Measurements from ENCODE around the gene ZDHHC16. TPM values are rescaled to one million over a fixed set of nuclear protein-coding genes. Genes with fewer than 3 reads are reported as not detected.

The ZDHHC16 gene
- total and polyA plus RNA-seq, 5 experiments from 2014 or later, result 20.0 to 31.4 (median 28.1) TPM

DNA sequence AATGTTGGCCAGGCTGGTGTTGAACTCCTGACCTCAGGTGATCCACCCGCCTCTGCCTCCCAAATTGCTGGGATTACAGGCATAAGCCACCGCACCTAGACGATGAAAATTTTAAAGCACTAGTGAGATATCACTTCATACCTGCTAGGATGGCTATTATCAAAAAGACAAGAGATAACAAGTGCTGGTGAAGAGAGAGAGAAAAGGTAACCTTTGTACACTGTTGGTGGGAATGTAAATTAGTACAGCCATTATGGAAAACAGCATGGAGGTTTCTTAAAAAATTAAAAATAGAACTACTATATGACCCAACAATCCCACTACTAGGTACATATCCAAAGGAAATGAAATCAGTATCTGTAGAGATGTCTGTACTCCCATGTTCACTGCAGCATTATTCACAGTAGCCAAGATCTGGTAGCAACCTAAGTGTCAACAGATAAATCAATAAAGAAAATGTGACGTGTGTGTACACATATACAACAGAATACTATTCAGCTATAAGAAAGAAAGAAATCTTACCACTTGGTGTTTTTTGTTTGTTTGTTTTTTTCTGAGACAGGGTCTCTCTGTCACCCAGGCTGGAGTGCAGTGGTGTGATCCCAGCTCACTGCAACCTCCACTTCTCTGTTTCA, 39.8 kb downstream of the ZDHHC16 start:
- Mint-ChIP-seq H3K36me3 (peaks cover 0 to 56% (median 2%) of the 10 kb centered on the region in 3 donors), H3K27ac (peak overlapping the region in 2 of 10 donors; percentile 49 to 76), H3K4me3 (no peak overlapping the region), H3K4me1 (peaks cover 14 to 37% (median 30%) of the 10 kb centered on the region in 4 donors), H3K9me3 (no peaks in the 10 kb centered on the region), H3K27me3 (no peaks in the 10 kb centered on the region)
- no peak for DNase-seq
- no peak for ATAC-seq
- POLR2A ChIA-PET, result no interaction called here

DNA sequence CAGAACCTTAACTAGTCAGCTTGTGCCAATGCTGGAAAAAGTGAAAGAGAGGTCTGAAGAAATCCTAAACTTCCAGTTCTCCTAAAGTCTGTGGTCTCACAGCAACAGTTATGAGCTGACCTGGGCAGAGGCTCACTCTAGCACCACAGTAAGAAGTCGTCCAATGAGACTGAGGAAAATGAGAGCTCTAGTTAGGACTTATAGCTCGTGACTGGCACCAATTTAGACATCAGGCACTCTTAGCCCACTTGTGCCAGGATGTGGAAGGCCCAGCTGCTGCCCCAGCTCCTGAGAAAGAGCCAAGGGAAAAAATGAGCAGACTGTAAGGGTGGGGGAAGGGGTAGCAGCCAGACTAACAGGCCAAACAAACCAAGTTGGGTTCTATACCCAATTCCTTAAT, 44.6 kb downstream of the ZDHHC16 start:
- Mint-ChIP-seq H3K36me3 (peaks cover 0 to 31% (median 0%) of the 10 kb centered on the region in 3 donors), H3K9me3 (no peaks in the 10 kb centered on the region), H3K4me3 (peak overlapping the region in 1 of 10 donors; percentile 33), H3K27ac (peak overlapping the region in 1 of 10 donors; percentile 8), H3K4me1 (peaks cover 22 to 67% (median 52%) of the 10 kb centered on the region in 4 donors), H3K27me3 (no peaks in the 10 kb centered on the region)
- DNase-seq (no peak), ATAC-seq (no peak)
- POLR2A ChIA-PET, result no interaction called here

DNA sequence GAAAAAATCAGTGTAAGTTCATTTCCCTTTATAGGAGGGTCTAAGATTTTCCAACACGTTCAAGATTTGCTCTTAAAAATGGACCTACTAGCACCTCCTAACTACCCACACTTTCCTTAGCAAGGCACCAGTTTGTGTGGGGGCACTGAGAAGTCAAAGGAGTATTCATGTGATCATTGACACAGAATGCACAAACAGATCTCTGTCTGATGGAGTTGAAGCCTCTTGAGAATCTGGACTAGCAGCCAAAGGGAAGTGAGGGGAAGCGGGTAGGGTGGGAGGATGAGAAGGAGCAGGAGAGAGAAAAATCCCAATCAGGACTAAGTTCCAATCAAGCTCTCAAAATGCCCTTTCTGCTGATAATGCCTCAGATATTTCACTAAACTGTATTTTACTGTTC, 48.2 kb downstream of the ZDHHC16 start:
- H3K4me3 Mint-ChIP-seq, result peak overlapping the region in 3 of 10 donors; percentile 5 to 60 (median 52)
- peaks cover 28 to 71% (median 64%) of the 10 kb centered on the region in 4 donors for H3K4me1 Mint-ChIP-seq
- DNase-seq (no peak), ATAC-seq (no peak)
- POLR2A ChIA-PET, result no interaction called here
- no peaks in the 10 kb centered on the region for H3K27me3 Mint-ChIP-seq
- H3K27ac Mint-ChIP-seq, result peak overlapping the region in 8 of 10 donors; percentile 25 to 93 (median 88)
- H3K9me3 Mint-ChIP-seq, result no peaks in the 10 kb centered on the region
- H3K36me3 Mint-ChIP-seq, result peaks cover 0 to 19% (median 0%) of the 10 kb centered on the region in 3 donors

DNA sequence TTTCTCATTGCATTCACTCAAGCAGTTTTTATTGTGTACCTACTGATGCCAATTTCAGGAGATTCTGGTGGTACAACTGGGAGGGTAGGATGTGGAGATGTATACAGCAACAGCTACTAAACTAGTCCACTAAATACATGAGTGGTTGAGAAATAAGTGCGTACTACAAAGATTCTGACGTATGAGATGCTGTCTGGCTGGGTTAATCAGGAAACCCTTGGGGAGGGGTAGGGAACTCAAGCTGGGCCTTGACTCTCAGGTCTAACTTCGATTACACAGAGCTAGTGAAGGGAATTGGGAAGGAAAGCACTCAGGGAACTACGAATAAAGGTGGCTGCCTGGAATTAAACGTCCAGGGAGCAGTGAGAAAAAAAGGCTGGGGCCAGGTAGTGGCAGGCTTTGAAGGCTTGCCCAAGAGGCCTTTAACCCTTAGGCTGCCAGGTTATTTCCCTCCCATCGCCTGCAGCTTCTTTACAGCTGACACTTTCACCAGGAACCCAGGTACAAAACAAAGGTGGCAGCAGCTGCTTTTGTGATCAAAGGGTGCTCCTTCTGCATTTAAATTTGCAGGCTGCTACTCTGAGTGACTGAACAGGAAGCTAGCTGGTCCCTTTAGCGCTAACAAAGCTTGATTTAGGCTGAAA, 49.0 kb downstream of the ZDHHC16 start:
- peaks cover 27 to 65% (median 58%) of the 10 kb centered on the region in 4 donors for H3K4me1 Mint-ChIP-seq
- H3K27me3 Mint-ChIP-seq, result peaks cover 0 to 5% (median 0%) of the 10 kb centered on the region in 5 donors
- peaks cover 0 to 18% (median 0%) of the 10 kb centered on the region in 3 donors for H3K36me3 Mint-ChIP-seq
- H3K9me3 Mint-ChIP-seq, result no peaks in the 10 kb centered on the region
- H3K4me3 Mint-ChIP-seq, result peak overlapping the region; percentile 22 to 83 (median 58)
- H3K27ac Mint-ChIP-seq, result peak overlapping the region; percentile 66 to 95 (median 90)
- POLR2A ChIA-PET, result no interaction called here
- DNase-seq, result peak in 7 of 10 donors; percentile 13 to 56 (median 27)
- peak in 1 of 2 donors; percentile 12 for ATAC-seq

DNA sequence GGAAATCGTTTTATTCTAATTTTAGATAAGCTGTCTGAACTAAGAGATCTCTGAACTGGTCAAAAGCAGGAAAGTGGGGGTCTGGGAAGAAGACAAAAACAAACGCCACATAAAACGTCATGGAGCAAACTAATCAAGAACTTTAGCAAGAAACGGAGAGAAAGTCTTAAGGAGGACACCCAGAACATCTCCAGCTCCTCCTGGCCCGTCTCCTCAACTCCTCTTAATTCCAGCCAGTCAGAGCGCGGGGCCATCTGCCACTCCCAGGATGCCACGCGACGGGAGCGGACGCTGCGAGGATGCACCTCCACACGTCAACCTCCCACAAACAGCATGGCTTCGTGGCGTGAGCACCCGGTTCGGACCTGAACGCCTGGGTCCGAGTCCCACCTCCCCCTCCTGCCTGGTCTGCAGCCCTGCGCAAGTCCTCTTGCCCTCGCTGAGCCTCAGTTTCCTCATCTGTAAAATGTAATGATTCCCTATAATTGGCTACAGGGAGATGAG, 51.6 kb downstream of the ZDHHC16 start:
- peaks cover 0 to 12% (median 0%) of the 10 kb centered on the region in 3 donors for H3K36me3 Mint-ChIP-seq
- peak in 1 of 2 donors; percentile 8 for ATAC-seq
- peaks cover 6 to 24% (median 14%) of the 10 kb centered on the region in 5 donors for H3K27me3 Mint-ChIP-seq
- POLR2A ChIA-PET, result interaction anchor here (1.6 to 1.7 kb wide), 2 partner anchors 14 to 38 kb away, joined by 3 read pairs; no protein-coding TSS in a partner anchor
- H3K9me3 Mint-ChIP-seq, result no peaks in the 10 kb centered on the region
- H3K27ac Mint-ChIP-seq, result peak overlapping the region; percentile 93 to 99 (median 97)
- peak overlapping the region; percentile 95 to 99 (median 98) for H3K4me3 Mint-ChIP-seq
- DNase-seq, result peak; percentile 20 to 76 (median 52)
- peaks cover 26 to 58% (median 50%) of the 10 kb centered on the region in 4 donors for H3K4me1 Mint-ChIP-seq

DNA sequence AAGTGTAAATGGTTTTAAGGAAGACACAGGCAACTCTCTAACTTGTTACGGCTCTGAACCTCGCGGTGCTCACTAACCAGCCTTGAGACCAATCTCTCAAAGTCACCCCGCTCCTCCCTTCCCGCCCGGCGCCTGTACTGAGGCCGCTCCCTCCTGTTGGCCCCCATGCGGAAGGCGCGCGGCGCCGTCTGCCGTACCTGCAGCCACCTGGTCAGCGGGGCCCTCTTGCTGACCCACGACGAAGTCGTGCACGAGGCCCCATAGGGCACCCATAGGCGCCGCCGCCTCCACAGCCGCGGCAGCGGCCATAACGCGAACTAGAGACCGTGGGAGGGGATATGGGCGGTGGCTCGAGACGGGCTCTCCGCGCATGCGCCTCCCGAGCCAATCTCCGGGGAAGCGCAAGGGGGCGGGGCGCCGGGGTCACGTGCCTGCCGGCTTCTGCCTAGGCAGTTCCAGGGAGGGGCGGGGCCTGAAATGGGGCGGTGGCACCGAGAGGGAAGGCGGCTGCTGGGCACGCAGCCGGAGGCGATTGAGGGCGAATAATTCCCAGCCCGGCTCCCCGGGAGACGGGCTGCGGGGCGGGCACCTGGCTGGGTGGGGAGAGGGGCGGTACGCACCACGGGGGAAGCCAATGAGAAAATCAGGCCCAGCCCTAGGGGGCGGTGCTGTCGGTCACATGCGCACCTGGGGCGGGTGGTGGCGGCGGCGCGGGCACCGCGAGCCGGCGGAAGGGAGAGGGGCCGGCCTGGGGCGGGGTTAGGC, 52.3 kb downstream of the ZDHHC16 start, which contains the start of gene MMS19:
MMS19 (minus strand) TSS at position 347 of the 765 bp plus-strand sequence; CDS start at position 309, 38 bp downstream.
- H3K9me3 Mint-ChIP-seq, result no peaks in the 10 kb centered on the region
- peaks cover 26 to 56% (median 48%) of the 10 kb centered on the region in 4 donors for H3K4me1 Mint-ChIP-seq
- peak; percentile 97 to 100 (median 99) for DNase-seq
- peaks cover 0 to 11% (median 0%) of the 10 kb centered on the region in 3 donors for H3K36me3 Mint-ChIP-seq
- ATAC-seq, result peak; percentile 85
- H3K27ac Mint-ChIP-seq, result peak within 1 kb of the TSS; percentile 93 to 99 (median 97)
- POLR2A ChIA-PET, result interaction anchor here (1.1 to 1.6 kb wide), 4 partner anchors 39 to 189 kb away, joined by 3 to 7 read pairs (median 4); partner anchors contain the start of genes AVPI1 and FRAT1
- peak within 1 kb of the TSS; percentile 95 to 99 (median 98) for H3K4me3 Mint-ChIP-seq
- H3K27me3 Mint-ChIP-seq, result peaks cover 6 to 25% (median 14%) of the 10 kb centered on the region in 5 donors

DNA sequence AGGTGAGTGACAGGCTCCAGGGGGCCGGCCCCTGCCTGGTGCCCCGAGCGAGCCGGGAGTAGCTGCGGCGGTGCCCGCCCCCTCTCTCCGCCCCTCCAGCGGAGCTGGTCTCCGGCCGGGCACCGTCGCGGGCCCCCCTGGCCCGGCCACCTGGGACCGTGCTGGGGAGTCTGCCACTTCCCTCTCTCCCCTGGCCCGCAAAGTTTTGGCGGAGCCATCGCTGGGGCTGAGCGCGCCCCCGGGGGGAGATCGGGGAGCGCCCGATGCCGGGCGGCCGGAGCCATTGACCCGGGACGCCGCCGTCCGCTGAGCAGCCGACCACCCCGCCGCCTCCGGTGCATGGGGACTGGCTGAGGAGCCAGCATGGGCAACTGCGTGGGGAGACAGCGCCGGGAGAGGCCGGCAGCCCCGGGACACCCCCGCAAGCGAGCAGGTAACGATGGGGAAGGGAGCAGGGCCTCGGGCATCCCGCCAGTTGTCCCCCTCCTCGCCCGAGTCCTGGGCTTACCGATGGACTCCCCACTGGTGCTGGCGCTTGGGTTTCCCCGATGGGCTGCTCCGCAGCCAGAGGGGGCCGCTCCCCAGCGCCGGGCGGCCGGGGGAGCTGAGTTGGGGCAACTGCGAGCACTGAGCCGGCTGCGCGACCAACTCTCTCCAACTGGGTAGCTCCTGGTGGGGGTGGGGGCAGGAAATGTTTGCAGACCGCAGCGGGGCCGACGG, 53.0 kb downstream of the ZDHHC16 start, which contains the start of gene UBTD1:
UBTD1 (plus strand) TSS at position 84 of the 720 bp plus-strand sequence; CDS start at position 364, 280 bp downstream.
- POLR2A ChIA-PET, result interaction anchor here (0.5 to 1.6 kb wide), 7 partner anchors 10 to 188 kb away, joined by 3 to 7 read pairs (median 4); partner anchors contain the start of genes AVPI1 and FRAT1
- peak within 1 kb of the TSS; percentile 93 to 99 (median 97) for H3K27ac Mint-ChIP-seq
- DNase-seq, result peak in 7 of 10 donors; percentile 4 to 48 (median 29)
- peak in 1 of 2 donors; percentile 9 for ATAC-seq
- no peaks in the 10 kb centered on the region for H3K9me3 Mint-ChIP-seq
- peaks cover 0 to 3% (median 0%) of the 10 kb centered on the region in 3 donors for H3K36me3 Mint-ChIP-seq
- H3K4me1 Mint-ChIP-seq, result peaks cover 26 to 51% (median 45%) of the 10 kb centered on the region in 4 donors
- H3K27me3 Mint-ChIP-seq, result peaks cover 6 to 25% (median 14%) of the 10 kb centered on the region in 5 donors
- H3K4me3 Mint-ChIP-seq, result peak within 1 kb of the TSS; percentile 95 to 99 (median 98)

DNA sequence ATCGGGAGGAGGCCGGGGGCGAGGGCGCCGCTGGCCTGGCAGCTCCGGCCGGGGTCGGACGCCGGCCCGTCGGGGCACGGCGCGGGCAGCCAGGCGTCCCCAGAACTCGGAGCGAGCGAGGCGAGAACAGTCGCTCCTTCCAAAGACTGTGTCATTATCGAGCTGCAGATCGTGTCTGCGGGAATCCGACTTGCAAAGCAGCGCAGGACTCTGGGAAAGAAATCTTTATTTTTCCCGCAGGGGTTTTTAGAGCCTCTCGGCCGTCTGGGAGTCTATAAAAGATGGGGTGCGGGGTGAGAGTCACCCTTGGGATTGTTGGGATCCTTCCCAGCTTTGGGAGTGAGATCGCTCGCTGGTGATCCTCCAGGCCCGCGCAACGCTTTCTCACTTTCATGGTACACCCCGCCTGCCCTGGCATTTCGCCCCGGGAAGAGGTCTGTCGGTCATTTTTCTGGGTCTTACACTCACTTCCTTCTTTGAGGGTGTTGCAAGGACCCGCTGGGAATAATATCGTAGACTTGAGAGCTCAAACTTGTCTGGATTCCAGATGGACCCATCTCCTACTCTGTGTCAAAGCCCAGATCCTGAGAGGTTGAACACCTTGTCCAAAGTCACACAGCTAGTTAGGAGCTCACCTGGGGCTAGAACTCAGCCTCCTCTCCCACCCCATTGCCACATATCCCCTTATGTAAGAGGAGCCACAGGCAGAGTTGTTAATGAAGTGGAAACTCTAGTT, 53.8 kb downstream of the ZDHHC16 start:
- ATAC-seq, result no peak
- POLR2A ChIA-PET, result interaction anchor here (0.5 to 1.4 kb wide), 6 partner anchors 10 to 187 kb away, joined by 3 to 7 read pairs (median 4); partner anchors contain the start of genes AVPI1 and FRAT1
- peak in 2 of 10 donors; percentile 13 to 21 for DNase-seq
- Mint-ChIP-seq H3K27me3 (peaks cover 6 to 25% (median 14%) of the 10 kb centered on the region in 5 donors), H3K4me3 (peak overlapping the region; percentile 55 to 99 (median 75)), H3K36me3 (peaks cover 0 to under 1% (median 0%) of the 10 kb centered on the region in 3 donors), H3K4me1 (peaks cover 22 to 44% (median 37%) of the 10 kb centered on the region in 4 donors), H3K9me3 (no peaks in the 10 kb centered on the region), H3K27ac (peak overlapping the region in 3 of 10 donors; percentile 9 to 67 (median 25))

DNA sequence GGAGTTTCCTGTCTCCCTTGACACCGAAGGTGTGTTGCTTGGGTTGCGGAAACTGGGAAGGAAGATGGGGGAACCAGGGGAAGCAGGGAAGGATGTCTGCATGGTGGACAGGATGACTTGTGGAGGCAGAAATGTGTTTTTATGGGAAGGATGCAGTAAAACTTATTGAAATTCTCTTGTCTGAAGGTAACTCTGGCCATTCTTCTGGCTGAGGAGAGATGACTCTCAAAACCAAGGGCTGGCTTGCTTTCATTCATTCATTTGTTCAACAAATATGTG, 54.3 kb downstream of the ZDHHC16 start:
- Mint-ChIP-seq H3K4me3 (peak overlapping the region in 9 of 10 donors; percentile 51 to 99 (median 76)), H3K4me1 (peaks cover 17 to 39% (median 32%) of the 10 kb centered on the region in 4 donors), H3K27ac (peak overlapping the region in 2 of 10 donors; percentile 28 to 38), H3K27me3 (peaks cover 6 to 25% (median 14%) of the 10 kb centered on the region in 5 donors), H3K36me3 (no peaks in the 10 kb centered on the region), H3K9me3 (no peaks in the 10 kb centered on the region)
- POLR2A ChIA-PET, result no interaction called here
- no peak for ATAC-seq
- no peak for DNase-seq

DNA sequence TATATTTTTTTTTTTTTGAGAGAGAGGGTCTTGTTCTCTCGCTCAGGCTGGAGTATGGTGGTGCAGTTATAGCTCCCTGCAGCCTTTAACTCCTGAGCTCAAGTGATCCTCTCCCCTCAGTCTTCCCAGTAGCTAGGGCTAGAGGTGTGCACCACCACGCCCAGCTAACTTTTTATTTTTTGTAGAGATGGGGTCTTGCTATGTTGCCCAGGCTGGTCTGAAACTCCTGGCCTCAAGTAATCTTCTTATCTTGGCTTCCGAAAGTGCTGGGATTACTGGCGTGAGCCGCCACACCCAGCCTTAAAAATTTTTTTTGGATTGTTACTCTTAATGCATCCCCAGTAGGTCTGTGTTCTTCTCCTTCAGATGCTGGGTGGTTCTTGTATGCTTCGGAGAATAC, 56.9 kb downstream of the ZDHHC16 start:
- Mint-ChIP-seq H3K27me3 (peaks cover 6 to 29% (median 14%) of the 10 kb centered on the region in 5 donors), H3K4me3 (no peak overlapping the region), H3K4me1 (peaks cover 6 to 14% (median 8%) of the 10 kb centered on the region in 4 donors), H3K9me3 (no peaks in the 10 kb centered on the region), H3K27ac (no peak overlapping the region), H3K36me3 (no peaks in the 10 kb centered on the region)
- POLR2A ChIA-PET, result no interaction called here
- DNase-seq, result no peak
- no peak for ATAC-seq

DNA sequence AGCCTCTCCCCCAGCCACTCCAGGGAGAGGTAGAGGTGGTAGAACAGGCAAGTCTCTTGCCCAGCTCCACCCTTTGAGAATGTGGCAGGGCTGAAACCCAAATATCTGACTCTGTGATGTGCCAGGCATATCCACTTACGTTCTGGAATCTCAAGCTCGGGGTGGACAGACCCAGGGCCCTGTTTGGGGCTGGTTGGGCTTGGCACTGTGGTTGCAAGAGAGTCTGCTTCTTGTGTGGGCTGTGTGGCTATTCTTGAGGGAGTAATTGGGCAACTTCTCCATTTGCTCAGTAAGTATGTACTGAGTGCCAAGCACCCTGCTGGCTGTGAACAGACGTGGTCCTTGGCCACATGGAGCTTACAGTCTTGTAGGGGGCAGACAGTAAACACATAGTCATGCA, 57.4 kb downstream of the ZDHHC16 start:
- no peaks in the 10 kb centered on the region for H3K9me3 Mint-ChIP-seq
- POLR2A ChIA-PET, result no interaction called here
- H3K27me3 Mint-ChIP-seq, result peaks cover 6 to 31% (median 14%) of the 10 kb centered on the region in 5 donors
- no peaks in the 10 kb centered on the region for H3K36me3 Mint-ChIP-seq
- H3K4me3 Mint-ChIP-seq, result no peak overlapping the region
- H3K27ac Mint-ChIP-seq, result no peak overlapping the region
- DNase-seq (no peak), ATAC-seq (no peak)
- peaks cover 3 to 12% (median 5%) of the 10 kb centered on the region in 4 donors for H3K4me1 Mint-ChIP-seq
